Epithelial cell of proximal tubule (primary cell): ENCODE results near the gene TREH. TPM values are rescaled to one million over a fixed set of nuclear protein-coding genes. Genes with fewer than 3 reads are reported as not detected.
A peak's percentile ranks its signal among the peaks of the same experiment; 100 is the strongest.
"Not testable (repeated sequence)": the region's sequence is repeated elsewhere in the genome, so short reads cannot be mapped to it uniquely, and the experiment has no call there.

Source experiments
- DNase-seq: peaks from one replicate; pipeline ENCODE4 v3.0.0-alpha.2; 2011; ENCODE audit warnings: low read depth
- H3K4me3 ChIP-seq: 2 replicates; pipeline ENCODE4 v1.5.1; 2011; ENCODE audit warnings: low read depth, mild to moderate bottlenecking, low read length
- CTCF ChIP-seq: conservative IDR thresholded peaks from 2 replicates; pipeline ENCODE4 v1.5.1; 2012; ENCODE audit warnings: low read depth, mild to moderate bottlenecking, low read length
- total RNA-seq: library from RNA; depleted of rRNA; stranded (reverse); fragments of >200 nt; gene quantifications from 2 replicates; pipeline ENCODE4 v1.2.3, GENCODE V29; 2015

Gene TREH
- total RNA-seq: not detected in 2 replicates

GRCh38 chr11:118679483-118679882 is at the start of gene TREH:
TSS of gene TREH (minus strand) at chr11:118679650. CDS start at chr11:118679627, 23 bp downstream.
- no peak for DNase-seq
- H3K4me3 ChIP-seq: no peak within 1 kb of the TSS
- TF ChIP-seq CTCF: no peak

GRCh38 chr11:118728112-118728511 is 48.7 kb upstream of the TREH start:
- TF ChIP-seq CTCF: peak; percentile 10
- H3K4me3 ChIP-seq, DNase-seq: not testable (repeated sequence)

- H3K4me3 ChIP-seq: not testable (repeated sequence)
- peak; percentile 6 for DNase-seq
Observed at GRCh38 chr11:118727721-118728066, 48.2 kb upstream of the TREH start.

GRCh38 chr11:118727001-118727720 is 47.7 kb upstream of the TREH start:
- not testable (repeated sequence) for H3K4me3 ChIP-seq

GRCh38 chr11:118721478-118722015 is 42.1 kb upstream of the TREH start:
- not testable (repeated sequence) for H3K4me3 ChIP-seq, DNase-seq

More at GRCh38 chr11:118727001-118727720, 47.7 kb upstream of the TREH start:
- not testable (repeated sequence) for DNase-seq

- not testable (repeated sequence) for DNase-seq, H3K4me3 ChIP-seq
Observed at GRCh38 chr11:118720740-118721139, 41.3 kb upstream of the TREH start.

- not testable (repeated sequence) for H3K4me3 ChIP-seq, DNase-seq
Observed at GRCh38 chr11:118720078-118720477, 40.6 kb upstream of the TREH start.

GRCh38 chr11:118718562-118718961 is 39.1 kb upstream of the TREH start:
- not testable (repeated sequence) for DNase-seq, H3K4me3 ChIP-seq

DNA sequence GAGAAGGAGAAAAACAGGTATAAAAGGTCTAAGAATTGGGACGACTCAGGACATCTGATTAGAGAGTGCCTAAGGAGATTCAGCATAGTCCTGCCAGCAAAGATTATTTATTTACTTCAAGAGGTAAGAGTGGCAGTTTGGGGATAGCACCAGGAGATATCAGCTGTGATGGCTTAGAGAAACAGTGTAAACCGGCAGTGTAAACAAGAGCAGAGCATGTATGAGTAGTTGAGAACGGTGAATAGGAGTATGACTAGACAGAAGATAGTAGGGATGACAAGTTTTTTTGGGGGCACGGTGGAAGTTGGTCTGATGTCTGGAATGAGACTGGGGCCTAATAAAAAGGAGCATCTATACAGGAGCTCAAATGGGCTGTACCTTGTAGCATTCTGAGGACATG is 38.3 kb upstream of the TREH start:
- H3K4me3 ChIP-seq, DNase-seq: not testable (repeated sequence)

DNA sequence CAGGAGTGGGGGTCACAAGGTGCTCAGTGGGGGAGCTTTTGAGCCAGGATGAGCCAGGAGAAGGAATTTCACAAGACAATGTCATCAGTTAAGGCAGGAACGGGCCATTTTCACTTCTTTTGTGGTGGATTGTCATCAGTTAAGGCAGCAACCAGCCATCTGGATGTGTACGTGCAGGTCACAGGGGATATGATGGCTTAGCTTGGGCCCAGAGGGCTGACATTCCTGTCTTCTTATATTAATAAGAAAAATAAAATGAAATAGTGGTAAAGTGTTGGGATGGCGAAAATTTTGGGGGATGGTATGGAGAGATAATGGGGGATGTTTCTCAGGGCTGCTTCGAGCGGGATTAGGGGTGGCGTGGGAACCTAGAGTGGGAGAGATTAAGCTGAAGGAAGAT is 37.8 kb upstream of the TREH start:
- H3K4me3 ChIP-seq, DNase-seq: not testable (repeated sequence)

DNA sequence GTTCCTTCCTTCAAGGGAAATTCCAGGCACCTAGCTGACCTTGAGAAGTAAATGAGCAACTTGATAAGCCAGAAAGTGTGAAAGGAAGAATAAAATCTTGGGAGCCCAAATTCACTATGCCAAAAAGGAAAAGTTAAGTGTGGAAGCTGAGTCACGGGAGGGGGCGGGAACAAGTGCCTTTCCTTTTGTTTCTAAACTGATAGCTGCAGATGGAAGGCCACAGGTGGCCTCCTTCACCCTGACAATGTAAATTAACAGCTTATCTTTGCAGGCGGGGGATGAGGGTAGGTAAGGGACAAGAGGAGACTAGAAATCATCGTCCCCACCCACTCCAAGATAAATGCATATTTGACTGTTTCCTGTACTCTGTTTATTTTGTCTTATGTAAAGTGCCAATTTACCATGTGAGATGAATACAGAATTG is 36.4 kb upstream of the TREH start:
- H3K4me3 ChIP-seq: no peak overlapping the region
- no peak for TF ChIP-seq CTCF
- no peak for DNase-seq
